Caco-2 (cell line): ENCODE data around the gene SIK3. TPM values are rescaled to one million over a fixed set of nuclear protein-coding genes. Genes with fewer than 3 reads are reported as not detected.

Experiments used
- BruUV-seq: library from RNA; stranded (reverse); fragments of 400-500 nt; replicated peaks from 2 replicates; lab custom pipeline; 2021; lab: Mats Ljungman, UMichigan
- CTCF ChIA-PET: fragments of 300-600 bp; sonication (Branson Sonifier 250); formaldehyde crosslinking; loops from one replicate; lab custom pipeline; 2022; ENCODE audit warnings: antibody characterized with exemption; lab: Charles Lee
- POLR2A ChIA-PET: fragments of 300-600 bp; sonication (Branson Sonifier 250); formaldehyde crosslinking; loops from one replicate; lab custom pipeline; 2022; ENCODE audit warnings: antibody characterized with exemption; lab: Charles Lee
- DNase-seq, 2 experiments: peaks; one replicate each; pipeline versions ENCODE4 v3.0.0 to v3.0.0-alpha.2; 2020 to 2022
- H3K27me3 ChIP-seq: replicated peaks from 2 replicates; pipeline ENCODE4 v1.6.0; 2011; ENCODE audit warnings: low read length; ENCODE audit not compliant: control insufficient read depth, insufficient read depth
- H3K36me3 ChIP-seq: 2 replicates; pipeline ENCODE4 v1.5.1; 2011; ENCODE audit warnings: low read length; ENCODE audit not compliant: control insufficient read depth, insufficient read depth
- H3K4me1 ChIP-seq: fragments of 250-450 bp; sonication (Bioruptor Pico); 2 replicates; pipeline ENCODE4 v1.5.1; 2020; ENCODE audit warnings: mild to moderate bottlenecking
- H3K4me3 ChIP-seq: 2 replicates; pipeline ENCODE4 v1.5.1; 2011; ENCODE audit warnings: low read depth, mild to moderate bottlenecking, control low read depth, low read length
- H3K9me3 ChIP-seq: fragments of 250-450 bp; sonication (Bioruptor Pico); 2 replicates; pipeline ENCODE4 v1.5.1; 2020; ENCODE audit warnings: mild to moderate bottlenecking, moderate library complexity
- H3K27ac Mint-ChIP-seq: one replicate; pipeline ENCODE4 v1.8.0; 2022; ENCODE audit warnings: mixed read lengths; ENCODE audit not compliant: unreplicated experiment
- H3K27me3 Mint-ChIP-seq: one replicate; pipeline ENCODE4 v1.8.0; 2022; ENCODE audit warnings: mixed read lengths; ENCODE audit not compliant: insufficient read depth, unreplicated experiment
- H3K36me3 Mint-ChIP-seq: one replicate; pipeline ENCODE4 v1.8.0; 2022; ENCODE audit warnings: mild to moderate bottlenecking, mixed read lengths; ENCODE audit not compliant: insufficient read depth, unreplicated experiment
- H3K4me1 Mint-ChIP-seq: one replicate; pipeline ENCODE4 v1.8.0; 2022; ENCODE audit warnings: low read depth, mixed read lengths; ENCODE audit not compliant: unreplicated experiment
- H3K4me3 Mint-ChIP-seq: one replicate; pipeline ENCODE4 v1.8.0; 2022; ENCODE audit warnings: mild to moderate bottlenecking, moderate library complexity, mixed read lengths; ENCODE audit not compliant: unreplicated experiment
- H3K9me3 Mint-ChIP-seq: one replicate; pipeline ENCODE4 v1.8.0; 2022; ENCODE audit warnings: mixed read lengths; ENCODE audit not compliant: unreplicated experiment
- intact Hi-C: fragments of 100-400 bp; cut with micrococcal nuclease; formaldehyde crosslinking; loops from one replicate; pipeline ENCODE4 v1.10.0; 2022; ENCODE audit not compliant: unreplicated experiment
- total RNA-seq: library from RNA; stranded (reverse); gene quantifications from 2 replicates; pipeline ENCODE4 v1.2.3, GENCODE V29; 2022
- TF ChIP-seq, protein P1 (sequence below), 2 experiments: fragments of 200-600 bp in 1 of 2; IDR thresholded peaks; 1 replicate in 1 of 2; 2 replicates in 1 of 2; pipeline versions ENCODE4 v1.5.1 to v1.8.0; 2011 to 2022; ENCODE audit warnings: antibody characterized with exemption in 1 of 2, control low read depth in 1 of 2, inconsistent platforms in 1 of 2, low read depth in 1 of 2, low read length in 1 of 2, mild to moderate bottlenecking in 1 of 2, moderate library complexity in 1 of 2; ENCODE audit not compliant: insufficient read depth in 1 of 2, severe bottlenecking in 1 of 2, unreplicated experiment in 1 of 2

The SIK3 gene
- total RNA-seq, 1 experiment from 2014 or later = 65.7 TPM

DNA sequence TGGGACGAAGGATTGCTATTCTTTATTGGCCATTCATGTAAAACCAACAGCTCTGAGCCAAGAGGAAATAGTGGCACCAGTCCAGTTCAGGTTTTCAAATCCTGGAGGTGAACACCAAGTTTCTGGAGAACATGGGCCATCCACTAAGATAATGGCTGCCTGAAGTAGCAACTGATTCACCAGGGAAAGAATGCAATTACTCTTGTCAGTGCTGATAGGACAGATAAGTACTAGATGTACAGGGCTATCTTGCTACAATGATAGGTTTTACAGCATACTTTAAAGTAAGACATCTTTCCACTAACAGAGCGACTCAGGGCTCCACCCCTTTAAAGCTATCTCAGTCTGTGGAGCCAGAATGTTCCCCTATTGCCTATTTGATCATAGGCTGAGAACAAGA lies 224.0 kb downstream of the SIK3 start:
- H3K4me3 ChIP-seq = no peak overlapping the region
- peak overlapping the region; percentile 23 for H3K27ac Mint-ChIP-seq
- no peaks in the 10 kb centered on the region for H3K27me3 Mint-ChIP-seq
- POLR2A ChIA-PET = no interaction called here
- TF ChIP-seq, protein P1, sequence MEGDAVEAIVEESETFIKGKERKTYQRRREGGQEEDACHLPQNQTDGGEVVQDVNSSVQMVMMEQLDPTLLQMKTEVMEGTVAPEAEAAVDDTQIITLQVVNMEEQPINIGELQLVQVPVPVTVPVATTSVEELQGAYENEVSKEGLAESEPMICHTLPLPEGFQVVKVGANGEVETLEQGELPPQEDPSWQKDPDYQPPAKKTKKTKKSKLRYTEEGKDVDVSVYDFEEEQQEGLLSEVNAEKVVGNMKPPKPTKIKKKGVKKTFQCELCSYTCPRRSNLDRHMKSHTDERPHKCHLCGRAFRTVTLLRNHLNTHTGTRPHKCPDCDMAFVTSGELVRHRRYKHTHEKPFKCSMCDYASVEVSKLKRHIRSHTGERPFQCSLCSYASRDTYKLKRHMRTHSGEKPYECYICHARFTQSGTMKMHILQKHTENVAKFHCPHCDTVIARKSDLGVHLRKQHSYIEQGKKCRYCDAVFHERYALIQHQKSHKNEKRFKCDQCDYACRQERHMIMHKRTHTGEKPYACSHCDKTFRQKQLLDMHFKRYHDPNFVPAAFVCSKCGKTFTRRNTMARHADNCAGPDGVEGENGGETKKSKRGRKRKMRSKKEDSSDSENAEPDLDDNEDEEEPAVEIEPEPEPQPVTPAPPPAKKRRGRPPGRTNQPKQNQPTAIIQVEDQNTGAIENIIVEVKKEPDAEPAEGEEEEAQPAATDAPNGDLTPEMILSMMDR (IDR thresholded peaks at IDR 0.05; ENCODE audit: insufficient read depth in 1 of 2, low read depth in 1 of 2, low read length in 1 of 2, severe bottlenecking in 1 of 2, unreplicated experiment in 1 of 2) = no peak
- H3K36me3 ChIP-seq = peaks cover 5% of the 10 kb centered on the region
- intact Hi-C loops = loop anchor here (2.0 to 5.0 kb wide), 2 partner anchors 101 to 1012 kb away; partner anchors contain the start of gene BUD13
- H3K9me3 ChIP-seq = no peaks in the 10 kb centered on the region
- H3K9me3 Mint-ChIP-seq = no peaks in the 10 kb centered on the region
- peaks cover 74% of the 10 kb centered on the region for H3K36me3 Mint-ChIP-seq
- CTCF ChIA-PET = interaction anchor here (0.6 to 1.5 kb wide), 3 partner anchors 38 to 292 kb away, joined by 3 read pairs; no protein-coding TSS in a partner anchor
- H3K4me1 ChIP-seq = peaks cover 41% of the 10 kb centered on the region
- DNase-seq = peak; percentile 55 to 63
- no peaks in the 10 kb centered on the region for H3K27me3 ChIP-seq
- BruUV-seq = no TSS peak
- H3K4me1 Mint-ChIP-seq = peaks cover 45% of the 10 kb centered on the region
- H3K4me3 Mint-ChIP-seq = peak overlapping the region; percentile 7

DNA sequence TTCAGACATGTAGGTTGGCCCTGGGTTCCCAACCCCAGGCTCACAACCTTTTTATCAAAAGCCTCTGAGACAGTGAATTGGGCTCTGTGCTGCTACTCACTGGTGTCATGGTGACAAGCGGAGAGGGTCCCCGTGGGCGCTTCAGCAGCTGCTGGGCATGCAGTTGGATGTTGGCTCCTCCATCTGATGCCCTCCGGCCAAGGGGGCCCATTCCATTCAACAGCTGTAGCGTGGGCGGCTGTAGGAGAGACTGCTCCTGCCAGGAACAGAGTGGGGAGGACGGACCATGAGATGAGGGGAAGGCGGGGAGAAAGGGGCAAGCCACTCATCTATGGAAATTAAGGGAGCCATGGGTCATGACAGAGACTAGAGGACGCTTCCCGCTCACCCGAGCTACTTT lies 224.8 kb downstream of the SIK3 start:
- peaks cover 5% of the 10 kb centered on the region for H3K36me3 ChIP-seq
- BruUV-seq = no TSS peak
- intact Hi-C loops = loop anchor here (5.0 kb wide), 1 partner anchor 1011 kb away; no protein-coding TSS in a partner anchor

DNA sequence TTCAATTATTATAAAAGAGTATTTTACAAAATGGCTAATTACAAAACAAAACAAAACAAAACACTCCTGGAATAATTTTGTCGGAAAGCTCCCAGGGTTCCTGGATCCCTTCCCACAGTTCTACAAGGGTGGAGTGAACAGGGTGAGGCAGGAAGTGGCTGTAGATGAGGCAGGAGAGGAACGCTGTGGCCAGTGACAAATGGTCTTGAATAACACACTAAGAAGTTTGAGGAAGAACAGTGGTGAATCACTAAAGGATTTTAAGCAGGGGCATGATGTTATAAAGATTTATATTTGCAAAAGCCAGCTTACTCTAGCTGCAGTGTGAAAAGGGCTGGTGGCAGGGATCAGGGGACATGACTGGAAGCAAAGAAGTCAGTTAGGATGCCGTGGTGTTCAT lies 227.0 kb downstream of the SIK3 start:
- Mint-ChIP-seq H3K27me3 (no peaks in the 10 kb centered on the region), H3K9me3 (no peaks in the 10 kb centered on the region), H3K4me3 (no peak overlapping the region), H3K27ac (no peak overlapping the region), H3K4me1 (peaks cover 24% of the 10 kb centered on the region), H3K36me3 (peaks cover 67% of the 10 kb centered on the region)
- H3K9me3 ChIP-seq = no peaks in the 10 kb centered on the region
- CTCF ChIA-PET = no interaction called here
- H3K27me3 ChIP-seq = no peaks in the 10 kb centered on the region
- no TSS peak for BruUV-seq
- peaks cover 30% of the 10 kb centered on the region for H3K4me1 ChIP-seq
- no peak for DNase-seq
- POLR2A ChIA-PET = no interaction called here
- TF ChIP-seq, protein P1 (IDR thresholded peaks at IDR 0.05; ENCODE audit: insufficient read depth in 1 of 2, low read depth in 1 of 2, low read length in 1 of 2, severe bottlenecking in 1 of 2, unreplicated experiment in 1 of 2) = no peak
- intact Hi-C loops = loop anchor here (5.0 kb wide), 1 partner anchor 1009 kb away; no protein-coding TSS in a partner anchor
- no peak overlapping the region for H3K4me3 ChIP-seq
- H3K36me3 ChIP-seq = peaks cover 7% of the 10 kb centered on the region

More for the DNA sequence above, 224.8 kb downstream of the SIK3 start:
- Mint-ChIP-seq H3K36me3 (peaks cover 73% of the 10 kb centered on the region), H3K4me1 (peaks cover 40% of the 10 kb centered on the region), H3K4me3 (no peak overlapping the region), H3K9me3 (no peaks in the 10 kb centered on the region), H3K27me3 (no peaks in the 10 kb centered on the region), H3K27ac (no peak overlapping the region)
- ChIA-PET POLR2A (no interaction called here), CTCF (interaction anchor here (1.5 kb wide), 1 partner anchor 37 kb away, joined by 3 read pairs; no protein-coding TSS in a partner anchor)
- H3K4me1 ChIP-seq = peaks cover 41% of the 10 kb centered on the region
- no peaks in the 10 kb centered on the region for H3K27me3 ChIP-seq
- no peak for DNase-seq
- no peaks in the 10 kb centered on the region for H3K9me3 ChIP-seq
- TF ChIP-seq, protein P1 (IDR thresholded peaks at IDR 0.05; ENCODE audit: insufficient read depth in 1 of 2, low read depth in 1 of 2, low read length in 1 of 2, severe bottlenecking in 1 of 2, unreplicated experiment in 1 of 2) = no peak
- H3K4me3 ChIP-seq = no peak overlapping the region
